ENCODE data around the gene BRD3OS. TPM values are rescaled to one million over a fixed set of nuclear protein-coding genes. Genes with fewer than 3 reads are reported as not detected.
"Not testable (repeated sequence)": the region's sequence is repeated elsewhere in the genome, so short reads cannot be mapped to it uniquely, and the experiment has no call there.

BRD3OS gene
- total RNA-seq, 8 experiments from 2014 or later = 11.9 to 37.5 (median 15.4) TPM

DNA sequence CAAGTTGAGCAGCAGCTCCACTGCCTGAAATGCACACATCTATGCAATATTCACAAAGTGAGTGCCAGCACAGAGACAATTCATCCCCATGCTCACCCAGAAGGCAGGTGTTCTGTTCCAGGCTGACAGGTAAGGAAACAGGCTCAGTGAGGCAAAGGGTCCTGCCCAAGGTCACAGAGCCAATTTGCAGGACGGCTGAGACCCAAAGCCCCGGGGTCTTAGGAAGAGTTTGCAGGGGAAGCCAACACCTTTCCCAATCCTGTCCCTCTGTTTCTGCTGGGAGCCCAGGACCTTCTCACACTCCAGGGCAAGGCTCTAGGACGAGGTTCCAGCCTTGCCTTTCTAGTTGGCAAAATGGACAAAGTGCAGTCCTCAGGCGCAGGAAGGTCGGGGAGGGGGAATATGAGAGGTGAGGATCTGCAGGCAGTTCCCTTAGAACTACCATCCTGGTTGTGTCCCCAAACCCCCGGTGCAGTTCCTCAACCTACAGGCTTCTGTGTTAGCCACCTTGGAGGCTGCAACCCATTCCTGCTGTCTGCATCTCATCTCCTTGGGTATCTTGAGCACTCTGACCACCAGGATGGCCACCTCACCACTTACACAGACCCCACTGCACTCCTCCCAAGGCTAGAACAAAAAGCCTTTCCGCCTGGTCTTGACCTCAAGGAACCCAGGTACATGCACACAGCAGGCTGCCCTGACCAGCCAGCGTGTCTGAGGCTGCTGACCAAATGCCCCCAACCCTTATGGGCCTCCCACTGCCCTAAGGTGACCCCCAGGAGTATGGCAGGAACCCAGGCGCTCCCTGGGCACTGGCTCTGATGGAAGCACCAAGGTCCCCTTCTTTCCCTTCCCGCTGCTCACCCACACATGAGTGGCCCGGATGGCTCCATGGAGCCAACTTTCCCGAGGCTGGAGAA lies 44.5 kb downstream of the BRD3OS start:
- H3K4me1 ChIP-seq (replicated peaks in 1 of 2) = peaks cover 12 to 15% of the 10 kb centered on the region in 2 donors
- WGBS, 10 experiments = 20 to 61% (median 38%) methylated on average over 1 to 6 of the region's 12 CpGs; no CpG with 5 or more reads in 4 of the 10 experiments
- no peak overlapping the region for H3K27ac ChIP-seq
- no peak overlapping the region for H3K4me3 ChIP-seq
- ATAC-seq (replicated peaks in 6 of 8) = no peak
- in situ Hi-C loops (cut with MboI; ENCODE audit: low pct_unique_long_range_greater_than_20kb in 2 of 9, low sequenced_read_pairs in 9 of 9, unreplicated experiment in 9 of 9) = no loop called here

DNA sequence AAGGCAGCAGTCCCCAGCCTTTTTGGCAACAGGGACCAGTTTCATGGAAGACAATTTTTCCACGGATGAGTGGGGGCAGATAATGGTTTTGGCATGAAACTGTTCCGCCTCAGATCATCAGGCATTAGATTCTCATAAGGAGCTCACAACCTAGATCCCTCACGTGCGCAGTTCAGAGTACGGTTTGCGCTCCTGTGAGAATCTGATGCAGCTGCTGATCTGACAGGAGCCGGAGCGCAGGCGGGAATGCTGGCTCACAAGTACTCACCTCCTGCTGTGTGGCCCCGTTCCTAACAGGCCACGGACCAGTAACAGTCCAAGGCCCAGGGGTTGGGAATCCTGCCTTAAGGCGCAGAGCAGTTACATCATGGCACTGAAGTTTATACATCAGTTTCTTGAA lies 45.9 kb downstream of the BRD3OS start:
- 40 to 90% (median 83%) methylated on average over 1 to 11 of the region's 12 CpGs; no CpG with 5 or more reads in 3 of the 10 experiments for WGBS, 10 experiments
- no peak overlapping the region for H3K4me3 ChIP-seq
- H3K27ac ChIP-seq = no peak overlapping the region
- peaks cover 5 to 7% of the 10 kb centered on the region in 2 donors for H3K4me1 ChIP-seq (replicated peaks in 1 of 2)
- ATAC-seq (replicated peaks in 6 of 8) = no peak
- in situ Hi-C loops (cut with MboI; ENCODE audit: low pct_unique_long_range_greater_than_20kb in 2 of 9, low sequenced_read_pairs in 9 of 9, unreplicated experiment in 9 of 9) = no loop called here

DNA sequence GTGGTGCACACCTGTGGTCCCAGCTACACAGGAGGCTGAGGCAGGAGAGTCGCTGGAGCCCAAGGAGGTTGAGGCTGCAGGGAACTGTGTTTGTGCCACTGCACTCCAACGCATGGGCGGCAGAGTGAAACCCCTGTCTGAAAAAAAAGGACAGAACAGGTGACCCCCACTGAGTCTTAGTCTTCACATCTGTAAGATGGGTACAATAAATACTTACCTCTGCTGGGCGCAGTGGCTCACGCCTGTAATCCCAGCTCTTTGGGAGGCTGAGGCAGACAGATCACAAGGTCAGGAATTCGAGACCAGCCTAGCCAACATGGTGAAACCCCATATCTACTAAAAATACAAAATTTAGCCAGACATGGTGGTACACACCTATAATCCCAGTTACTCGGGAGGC lies 47.4 kb downstream of the BRD3OS start:
- WGBS, 10 experiments = 66 to 100% (median 87%) methylated on average over 1 to 5 of the region's 7 CpGs; no CpG with 5 or more reads in 2 of the 10 experiments
- in situ Hi-C loops (cut with MboI; ENCODE audit: low pct_unique_long_range_greater_than_20kb in 2 of 9, low sequenced_read_pairs in 9 of 9, unreplicated experiment in 9 of 9); ATAC-seq (replicated peaks in 6 of 8); H3K27ac ChIP-seq; H3K4me3 ChIP-seq; H3K4me1 ChIP-seq (replicated peaks in 1 of 2): not testable (repeated sequence)

DNA sequence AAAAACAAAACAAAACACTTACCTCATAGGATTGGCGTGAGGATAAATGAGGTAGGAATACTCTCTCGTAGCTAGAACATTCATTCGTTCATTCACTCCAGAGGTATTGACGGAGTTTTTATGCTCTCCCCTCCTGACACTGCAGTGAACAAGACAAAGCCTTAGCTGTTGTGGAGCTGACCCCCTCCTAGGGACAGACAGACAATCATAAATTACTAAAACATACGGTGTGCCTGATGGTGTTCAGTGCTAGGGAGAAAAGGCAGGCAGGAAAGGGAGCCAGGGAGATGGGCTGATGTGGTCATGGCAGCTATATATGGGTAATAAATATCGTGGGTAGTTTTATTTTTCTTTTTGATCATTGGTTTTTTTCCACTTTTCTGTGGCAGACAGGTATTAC lies 48.2 kb downstream of the BRD3OS start:
- Histone ChIP-seq H3K27ac (no peak overlapping the region), H3K4me3 (no peak overlapping the region), H3K4me1 (replicated peaks in 1 of 2) (peaks cover 5 to 7% of the 10 kb centered on the region in 2 donors)
- peak in 4 of 8 experiments; percentile 78 to 85 (median 79) for ATAC-seq (replicated peaks in 6 of 8)
- in situ Hi-C loops (cut with MboI; ENCODE audit: low pct_unique_long_range_greater_than_20kb in 2 of 9, low sequenced_read_pairs in 9 of 9, unreplicated experiment in 9 of 9) = no loop called here
- WGBS, 10 experiments = 10 to 58% (median 37%) methylated on average over 1 to 6 of the region's 6 CpGs; no CpG with 5 or more reads in 2 of the 10 experiments

DNA sequence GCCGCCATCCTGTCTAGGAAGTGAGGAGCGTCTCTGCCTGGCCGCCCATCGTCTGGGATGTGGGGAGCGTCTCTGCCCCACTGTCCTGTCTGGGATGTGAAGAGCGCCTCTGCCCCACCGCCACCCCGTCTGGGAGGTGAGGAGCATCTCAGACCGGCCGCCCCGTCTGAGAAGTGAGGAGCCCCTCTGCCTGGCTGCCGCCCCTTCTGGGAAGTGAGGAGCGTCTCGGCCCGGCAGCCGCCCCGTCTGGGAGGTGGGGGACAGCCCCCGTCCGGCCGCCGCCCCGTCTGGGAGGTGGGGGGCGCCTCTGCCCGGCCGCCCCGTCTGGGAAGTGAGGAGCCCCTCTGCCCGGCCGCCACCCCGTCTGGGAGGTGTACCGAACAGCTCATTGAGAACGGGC lies 50.4 kb downstream of the BRD3OS start:
- H3K4me3 ChIP-seq; H3K4me1 ChIP-seq (replicated peaks in 1 of 2); H3K27ac ChIP-seq; ATAC-seq (replicated peaks in 6 of 8); in situ Hi-C loops (cut with MboI; ENCODE audit: low pct_unique_long_range_greater_than_20kb in 2 of 9, low sequenced_read_pairs in 9 of 9, unreplicated experiment in 9 of 9): not testable (repeated sequence)
- whole genome bisulfite sequencing, 10 experiments = no CpG with 5 or more reads among the region's 31 CpGs

DNA sequence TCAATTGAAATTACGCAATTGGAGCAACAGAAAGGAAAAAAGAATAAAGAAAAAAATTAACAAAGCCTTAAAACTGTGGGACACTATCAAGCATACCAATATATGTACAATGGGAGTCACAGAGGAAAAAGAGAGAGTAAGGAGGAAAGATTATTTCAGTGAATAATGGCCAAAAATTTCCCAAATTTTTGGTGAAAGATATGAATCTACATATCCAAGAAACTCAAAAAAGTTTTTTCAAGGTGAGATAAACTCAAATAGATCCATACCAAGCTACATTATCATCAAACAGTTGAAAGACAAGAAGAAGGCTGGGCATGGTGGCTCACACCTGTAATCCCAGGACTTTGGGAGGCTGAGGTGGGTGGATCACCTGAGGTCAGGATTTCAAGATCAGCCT lies 51.4 kb downstream of the BRD3OS start:
- Histone ChIP-seq H3K4me1 (replicated peaks in 1 of 2) (peaks cover 5 to 7% of the 10 kb centered on the region in 2 donors), H3K4me3 (no peak overlapping the region), H3K27ac (no peak overlapping the region)
- in situ Hi-C loops (cut with MboI; ENCODE audit: low pct_unique_long_range_greater_than_20kb in 2 of 9, low sequenced_read_pairs in 9 of 9, unreplicated experiment in 9 of 9) = no loop called here
- WGBS, 10 experiments = 0 to 59% (median 0%) methylated on average over 1 of the region's 1 CpG
- no peak for ATAC-seq (replicated peaks in 6 of 8)

Other genes starting within 250 kb of the BRD3OS start
- 10 to 100 TPM in 5 of 8 experiments, 1 to 10 TPM in 3; 5.9 to 33.0 (median 14.9) TPM for gene VAV2, start 33.2 kb upstream of the BRD3OS start, total RNA-seq
- gene BRD3, start 42.5 kb downstream of the BRD3OS start, total RNA-seq = 10 to 100 TPM in 7 of 8 experiments, 1 to 10 TPM in 1; 6.4 to 36.3 (median 22.5) TPM
- 10 to 100 TPM; 14.8 to 33.2 (median 21.9) TPM for gene WDR5, start 110.6 kb downstream of the BRD3OS start, total RNA-seq
- gene RNU6ATAC, start 139.1 kb downstream of the BRD3OS start, total RNA-seq = 1,000 to 10,000 TPM in 7 of 8 experiments, under 1 TPM in 1; under 0.01 to 2,722 (median 1,850) TPM